ENCODE results near the gene KLHL29.

DNA sequence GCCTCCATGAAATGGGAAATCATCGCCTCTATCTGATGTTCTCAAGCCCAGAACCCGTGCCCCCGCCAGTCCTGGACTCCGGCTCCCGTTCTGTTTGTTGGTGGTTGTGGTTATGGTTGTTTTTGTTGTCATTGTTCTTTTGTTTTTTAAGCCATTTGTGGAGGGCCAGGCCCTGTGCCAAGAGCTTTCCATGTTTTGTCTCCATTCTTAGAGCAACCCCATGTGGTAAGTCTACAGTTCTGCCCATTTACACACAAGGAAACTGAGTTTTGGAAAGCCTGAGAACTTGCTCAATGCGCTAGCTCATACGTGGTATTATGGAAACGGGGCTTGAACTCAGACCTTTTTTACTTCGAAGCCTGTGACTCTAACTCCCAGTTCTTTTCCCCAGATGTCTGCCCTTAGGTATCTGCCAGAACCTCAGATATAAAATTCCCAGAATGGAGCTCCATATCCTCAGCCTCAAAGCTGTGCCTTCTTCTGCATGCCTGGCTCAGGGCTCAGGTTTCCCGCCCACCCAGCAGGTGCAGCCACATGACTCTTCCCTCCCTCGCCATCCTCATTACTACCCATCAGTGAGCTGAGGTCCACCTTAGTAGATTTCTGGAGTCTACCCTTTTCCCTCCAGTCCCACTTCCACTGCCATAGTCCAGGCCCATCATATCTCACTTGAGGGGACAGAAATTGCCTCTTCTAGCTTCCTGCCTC is 194.1 kb downstream of the KLHL29 start:
- TF ChIP-seq POLR2A (IDR thresholded peaks at IDR 0.05; ENCODE audit: low read depth, low read length) (no peak), POLR2AphosphoS5 (IDR thresholded peaks at IDR 0.05; ENCODE audit: low read depth, low read length) (no peak), TAF1 (IDR thresholded peaks at IDR 0.05; ENCODE audit: low read depth, low read length) (no peak), PAX5 (IDR thresholded peaks at IDR 0.05; ENCODE audit: insufficient read depth, low read length, severe bottlenecking) (no peak)
